K562 (cell line): ENCODE results near the gene ANK3.

Experiments
- ASH1L ChIP-seq: fragments of 450-650 bp; IDR thresholded peaks from 2 replicates; pipeline ENCODE4 v1.6.1; 2018; ENCODE audit warnings: borderline replicate concordance, mild to moderate bottlenecking, low read depth; ENCODE audit not compliant: partially characterized antibody
- ATF7 ChIP-seq: fragments of 450-650 bp; IDR thresholded peaks from 2 replicates; pipeline ENCODE4 v1.7.1; 2014; ENCODE audit warnings: mild to moderate bottlenecking, moderate library complexity
- HEY1 ChIP-seq: fragments of 250-450 bp; sonication (Bioruptor Pico); IDR thresholded peaks from 2 replicates; pipeline ENCODE4 v1.5.0; 2020; ENCODE audit warnings: mild to moderate bottlenecking, moderate library complexity, borderline replicate concordance
- PTBP1 ChIP-seq: fragments of 200-400 bp; formaldehyde crosslinking; IDR thresholded peaks from 2 replicates; pipeline ENCODE4 v1.6.1; 2017; ENCODE audit warnings: low read depth, low read length
- TF ChIP-seq, protein P1 (sequence below), 3 experiments: IDR thresholded peaks in 2 of 3; conservative IDR thresholded peaks in 1 of 3; 2 replicates each; pipeline ENCODE4 v1.5.1; 2011 to 2012; ENCODE audit warnings: low read length in 3 of 3, mild to moderate bottlenecking in 3 of 3, control low read depth in 2 of 3, improper control_type of control experiment in 1 of 3, inconsistent platforms in 1 of 3, low read depth in 1 of 3, mixed read lengths in 1 of 3, moderate library complexity in 1 of 3; ENCODE audit not compliant: insufficient read depth in 2 of 3

DNA sequence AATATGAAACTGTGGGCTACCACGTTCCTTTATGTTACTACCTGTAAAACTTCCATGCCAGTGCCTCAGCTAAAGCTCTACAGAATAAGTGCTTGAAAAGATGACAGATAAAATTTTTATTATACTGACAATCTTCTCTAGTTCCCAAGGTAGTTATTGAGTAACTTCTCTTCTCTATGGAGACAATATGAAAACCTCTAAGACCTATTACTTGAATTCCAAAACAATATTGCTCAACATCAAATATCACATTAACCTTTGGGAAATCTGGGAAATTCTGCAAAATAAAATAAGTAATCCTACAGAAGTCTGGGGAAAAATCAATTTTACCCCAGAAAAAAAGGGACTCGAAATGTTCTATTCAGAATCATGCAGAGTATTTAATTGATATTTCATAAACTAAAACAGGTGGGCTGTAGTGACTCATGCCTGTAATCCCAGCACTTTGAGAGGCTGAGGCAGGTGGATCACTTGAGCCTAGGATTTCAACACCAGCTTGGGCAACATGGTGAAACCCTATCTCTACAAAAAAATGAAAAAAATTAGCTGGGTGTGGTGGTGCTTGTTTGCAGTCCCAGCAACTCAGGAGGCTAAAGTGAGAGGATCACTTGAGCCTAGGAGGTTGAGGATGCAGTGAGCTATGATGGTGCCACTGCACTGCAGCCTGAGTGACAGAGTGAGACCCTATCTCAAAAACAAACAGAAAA, 23.8 kb upstream of the ANK3 start:
- TF ChIP-seq ASH1L: no peak
- TF ChIP-seq, protein P1, sequence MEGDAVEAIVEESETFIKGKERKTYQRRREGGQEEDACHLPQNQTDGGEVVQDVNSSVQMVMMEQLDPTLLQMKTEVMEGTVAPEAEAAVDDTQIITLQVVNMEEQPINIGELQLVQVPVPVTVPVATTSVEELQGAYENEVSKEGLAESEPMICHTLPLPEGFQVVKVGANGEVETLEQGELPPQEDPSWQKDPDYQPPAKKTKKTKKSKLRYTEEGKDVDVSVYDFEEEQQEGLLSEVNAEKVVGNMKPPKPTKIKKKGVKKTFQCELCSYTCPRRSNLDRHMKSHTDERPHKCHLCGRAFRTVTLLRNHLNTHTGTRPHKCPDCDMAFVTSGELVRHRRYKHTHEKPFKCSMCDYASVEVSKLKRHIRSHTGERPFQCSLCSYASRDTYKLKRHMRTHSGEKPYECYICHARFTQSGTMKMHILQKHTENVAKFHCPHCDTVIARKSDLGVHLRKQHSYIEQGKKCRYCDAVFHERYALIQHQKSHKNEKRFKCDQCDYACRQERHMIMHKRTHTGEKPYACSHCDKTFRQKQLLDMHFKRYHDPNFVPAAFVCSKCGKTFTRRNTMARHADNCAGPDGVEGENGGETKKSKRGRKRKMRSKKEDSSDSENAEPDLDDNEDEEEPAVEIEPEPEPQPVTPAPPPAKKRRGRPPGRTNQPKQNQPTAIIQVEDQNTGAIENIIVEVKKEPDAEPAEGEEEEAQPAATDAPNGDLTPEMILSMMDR (IDR thresholded peaks at IDR 0.05 in 2 of 3, conservative IDR thresholded peaks at IDR 0.05 in 1 of 3; ENCODE audit: insufficient read depth in 2 of 3, low read depth in 1 of 3, low read length in 3 of 3): no peak
- TF ChIP-seq PTBP1: no peak
- no peak for TF ChIP-seq HEY1 (CRISPR knock-in tag)
- no peak for TF ChIP-seq ATF7
